Epithelial cell of prostate (primary cell): ENCODE data around the gene SH3GLB1.
"Not testable (repeated sequence)": the region's sequence is repeated elsewhere in the genome, so short reads cannot be mapped to it uniquely, and the experiment has no call there.

Source experiments
- DNase-seq: peaks from one replicate; pipeline ENCODE4 v3.0.0-alpha.2; 2011; ENCODE audit warnings: low read depth, low spot score
- H3K27ac ChIP-seq: fragments of 450-650 bp; 2 replicates; pipeline ENCODE4 v1.5.1; 2017; ENCODE audit warnings: mild to moderate bottlenecking

The SH3GLB1 gene

GRCh38 chr1:86704458-86704971 is at the start of gene SH3GLB1:
Gene SH3GLB1 (plus strand): TSS chr1:86704576. CDS start chr1:86704900, 324 bp downstream.
- peak within 1 kb of the TSS; percentile 97 for H3K27ac ChIP-seq
- DNase-seq = peak; percentile 55

- H3K27ac ChIP-seq, DNase-seq: not testable (repeated sequence)
Measured at GRCh38 chr1:86658381-86658780, 46.0 kb upstream of the SH3GLB1 start.

GRCh38 chr1:86666368-86666767 is 38.0 kb upstream of the SH3GLB1 start:
- no peak for DNase-seq
- H3K27ac ChIP-seq = no peak overlapping the region

GRCh38 chr1:86687595-86687994 is 16.8 kb upstream of the SH3GLB1 start:
- DNase-seq = no peak
- H3K27ac ChIP-seq = no peak overlapping the region

- no peak for DNase-seq
- H3K27ac ChIP-seq = no peak overlapping the region
Measured at GRCh38 chr1:86692641-86693040, 11.7 kb upstream of the SH3GLB1 start.

GRCh38 chr1:86695400-86695799 is 9.0 kb upstream of the SH3GLB1 start:
- DNase-seq = no peak

GRCh38 chr1:86696522-86696921 is 7.9 kb upstream of the SH3GLB1 start:
- H3K27ac ChIP-seq = no peak overlapping the region
- no peak for DNase-seq

More at GRCh38 chr1:86695400-86695799, 9.0 kb upstream of the SH3GLB1 start:
- H3K27ac ChIP-seq = no peak overlapping the region

GRCh38 chr1:86699186-86699585 is 5.2 kb upstream of the SH3GLB1 start:
- no peak overlapping the region for H3K27ac ChIP-seq
- no peak for DNase-seq

GRCh38 chr1:86701731-86702130 is 2.6 kb upstream of the SH3GLB1 start:
- DNase-seq = no peak
- H3K27ac ChIP-seq = no peak overlapping the region

GRCh38 chr1:86702954-86703494 is 1.4 kb upstream of the SH3GLB1 start:
- H3K27ac ChIP-seq, DNase-seq: not testable (repeated sequence)

- no peak for DNase-seq
- H3K27ac ChIP-seq = peak overlapping the region; percentile 97
Measured at GRCh38 chr1:86703696-86704457, 499 bp upstream of the SH3GLB1 start.

- DNase-seq = no peak
- H3K27ac ChIP-seq = peak overlapping the region; percentile 97
Measured at GRCh38 chr1:86704972-86705664, 742 bp downstream of the SH3GLB1 start.

GRCh38 chr1:86705665-86705985 is 1.2 kb downstream of the SH3GLB1 start:
- peak overlapping the region; percentile 97 for H3K27ac ChIP-seq
- no peak for DNase-seq

GRCh38 chr1:86706018-86706635 is 1.8 kb downstream of the SH3GLB1 start:
- no peak for DNase-seq
- H3K27ac ChIP-seq = peak overlapping the region; percentile 97

- no peak overlapping the region for H3K27ac ChIP-seq
- no peak for DNase-seq
Measured at GRCh38 chr1:86708920-86709319, 4.5 kb downstream of the SH3GLB1 start.

GRCh38 chr1:86712088-86712860 is 7.9 kb downstream of the SH3GLB1 start:
- DNase-seq = no peak
- no peak overlapping the region for H3K27ac ChIP-seq

- peak overlapping the region; percentile 59 for H3K27ac ChIP-seq
Measured at GRCh38 chr1:86713477-86713876, 9.1 kb downstream of the SH3GLB1 start.

GRCh38 chr1:86714159-86714558 is 9.8 kb downstream of the SH3GLB1 start:
- DNase-seq = no peak
- peak overlapping the region; percentile 59 for H3K27ac ChIP-seq

More at GRCh38 chr1:86713477-86713876, 9.1 kb downstream of the SH3GLB1 start:
- DNase-seq = no peak

GRCh38 chr1:86714561-86715244 is 10.3 kb downstream of the SH3GLB1 start:
- no peak for DNase-seq
- H3K27ac ChIP-seq = peak overlapping the region; percentile 59
